Body of pancreas (tissue), 4 donors: ENCODE data around the gene LARP4B.

Experiments
- CTCF ChIP-seq, 7 experiments: fragments of 450-650 bp in 4 of 7; fragments of 200-600 bp in 3 of 7; sonication (generic) in 3 of 7; IDR thresholded peaks; one replicate each; pipeline ENCODE4 v1.5.1; 2016 to 2019; ENCODE audit warnings: antibody characterized with exemption in 7 of 7
- POLR2A ChIP-seq, 3 donors: fragments of 450-650 bp; IDR thresholded peaks; one replicate each; pipeline ENCODE4 v1.6.1; 2016; ENCODE audit warnings: antibody characterized with exemption in 3 of 3, mild to moderate bottlenecking in 2 of 3

- TF ChIP-seq CTCF (IDR thresholded peaks at IDR 0.05) (no peak), POLR2A (IDR thresholded peaks at IDR 0.05) (no peak)
These were observed 83.6 kb downstream of the LARP4B start for GRCh38 chr10:847868-848267.
